Right lobe of liver (tissue), 4 donors: ENCODE data around the gene ACTG1.

Experiments
- POLR2A ChIP-seq: fragments of 450-650 bp; IDR thresholded peaks from one replicate; pipeline ENCODE4 v1.6.1; 2017; ENCODE audit warnings: antibody characterized with exemption, mild to moderate bottlenecking
- TF ChIP-seq, protein P1 (sequence below), 4 donors: fragments of 200-600 bp in 3 of 4; fragments of 450-650 bp in 1 of 4; IDR thresholded peaks; one replicate each; pipeline versions ENCODE4 v1.5.1 to v1.8.0; 2016 to 2022; ENCODE audit warnings: antibody characterized with exemption in 4 of 4, mild to moderate bottlenecking in 2 of 4
- donor health status: DM: no; HTN: no; CAD: no.
- donor health status: DM: no; HTN: no; CAD: no.
- donor health status: DM: no; HTN: yes; CAD: no.

- TF ChIP-seq POLR2A = no peak
- TF ChIP-seq, protein P1, sequence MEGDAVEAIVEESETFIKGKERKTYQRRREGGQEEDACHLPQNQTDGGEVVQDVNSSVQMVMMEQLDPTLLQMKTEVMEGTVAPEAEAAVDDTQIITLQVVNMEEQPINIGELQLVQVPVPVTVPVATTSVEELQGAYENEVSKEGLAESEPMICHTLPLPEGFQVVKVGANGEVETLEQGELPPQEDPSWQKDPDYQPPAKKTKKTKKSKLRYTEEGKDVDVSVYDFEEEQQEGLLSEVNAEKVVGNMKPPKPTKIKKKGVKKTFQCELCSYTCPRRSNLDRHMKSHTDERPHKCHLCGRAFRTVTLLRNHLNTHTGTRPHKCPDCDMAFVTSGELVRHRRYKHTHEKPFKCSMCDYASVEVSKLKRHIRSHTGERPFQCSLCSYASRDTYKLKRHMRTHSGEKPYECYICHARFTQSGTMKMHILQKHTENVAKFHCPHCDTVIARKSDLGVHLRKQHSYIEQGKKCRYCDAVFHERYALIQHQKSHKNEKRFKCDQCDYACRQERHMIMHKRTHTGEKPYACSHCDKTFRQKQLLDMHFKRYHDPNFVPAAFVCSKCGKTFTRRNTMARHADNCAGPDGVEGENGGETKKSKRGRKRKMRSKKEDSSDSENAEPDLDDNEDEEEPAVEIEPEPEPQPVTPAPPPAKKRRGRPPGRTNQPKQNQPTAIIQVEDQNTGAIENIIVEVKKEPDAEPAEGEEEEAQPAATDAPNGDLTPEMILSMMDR (IDR thresholded peaks at IDR 0.05) = no peak
These were observed 37.2 kb upstream of the ACTG1 start for GRCh38 chr17:81549826-81550225.
